ENCODE data around the gene SLC7A6. TPM values are rescaled to one million over a fixed set of nuclear protein-coding genes. Genes with fewer than 3 reads are reported as not detected.

The SLC7A6 gene
- total and polyA plus RNA-seq, 10 of the 15 experiments (the other 5 are each of a cell fraction or from before 2014, with no cell fraction given), result 8.2 to 60.4 (median 28.6) TPM

GRCh38 chr16:68237243-68238028 lies 26.9 kb upstream of the SLC7A6 start:
- Histone ChIP-seq H3K4me2 (ENCODE audit: control insufficient read depth, insufficient read depth) (peak overlapping the region; percentile 98), H3K9me3 (replicated peaks; ENCODE audit: control insufficient read depth, insufficient read depth, low read length) (no peaks in the 10 kb centered on the region), H3K4me3 (peak overlapping the region; percentile 62), H3K36me3 (ENCODE audit: control insufficient read depth in 2 of 2, insufficient read depth in 2 of 2, low read length in 1 of 2) (no peaks in the 10 kb centered on the region), H2AFZ (ENCODE audit: control insufficient read depth, low read depth, low read length) (peak overlapping the region; percentile 97), H3K9ac (ENCODE audit: control insufficient read depth, insufficient read depth, low read length) (peak overlapping the region; percentile 68), H3K79me2 (ENCODE audit: control insufficient read depth, insufficient read depth, low read length) (no peaks in the 10 kb centered on the region), H3K4me1 (ENCODE audit: control insufficient read depth, insufficient read depth, low read length) (peaks cover 11% of the 10 kb centered on the region), H4K20me1 (ENCODE audit: control insufficient read depth, insufficient read depth) (no peaks in the 10 kb centered on the region), H3K27me3 (replicated peaks in 1 of 2; ENCODE audit: control insufficient read depth in 2 of 2, insufficient read depth in 2 of 2, low read length in 1 of 2) (no peaks in the 10 kb centered on the region), H3K27ac (ENCODE audit: control insufficient read depth, insufficient read depth) (peak overlapping the region; percentile 14; the same call in 1 of the 2 replicates)
- peak; percentile 86 for DNase-seq (ENCODE audit: low read depth, low spot score)
- in situ Hi-C loops (cut with MboI), result no loop called here
- POLR2A ChIA-PET, result interaction anchor here (0.5 to 1.3 kb wide), 9 partner anchors 14 to 444 kb away, joined by 3 to 8 read pairs (median 3); partner anchors contain the start of genes DPEP2NB and NFATC3
- no TSS peak for BruUV-seq (replicated peaks)
- ATAC-seq, result peak; percentile 93
- 1% methylated on average over 61 of the region's 72 CpGs for WGBS (ENCODE audit: insufficient coverage, insufficient replicate concordance, low lambda C conversion rate, missing lambda C conversion rate)
- FAIRE-seq, result peak; percentile 98
- SMC1A ChIA-PET (ENCODE audit: uncharacterized antibody, unreplicated experiment), result interaction anchor here (1.0 to 3.2 kb wide), 4 partner anchors 10 to 152 kb away, joined by 3 to 18 read pairs (median 12); partner anchors contain the start of gene NFATC3
- CTCF ChIA-PET, result interaction anchor here (0.6 to 3.5 kb wide), 10 partner anchors 8 to 473 kb away, joined by 3 to 26 read pairs (median 4); partner anchors contain the start of gene PLA2G15
- intact Hi-C loops (cut with micrococcal nuclease; ENCODE audit: unreplicated experiment), result loop anchor here (1.0 kb wide), 1 partner anchor 91 kb away; no protein-coding TSS in a partner anchor
- RAD21 ChIA-PET (ENCODE audit: unreplicated experiment), result interaction anchor here (0.5 to 2.9 kb wide), 10 partner anchors 10 to 172 kb away, joined by 3 to 22 read pairs (median 3); partner anchors contain the start of genes NFATC3 and SLC7A6
- peak; percentile 61 for TF ChIP-seq SP1 (IDR thresholded peaks at IDR 0.05; ENCODE audit: low read depth, low read length)
- no peak for TF ChIP-seq BMI1 (IDR thresholded peaks at IDR 0.05; ENCODE audit: borderline replicate concordance)
- TF ChIP-seq STAT1 (conservative IDR thresholded peaks at IDR 0.05), result no peak
- peak; percentile 42; the same call in 1 of the 2 replicates for TF ChIP-seq TCF12 (IDR thresholded peaks at IDR 0.05; ENCODE audit: low read depth, low read length)
- peak; percentile 85 for TF ChIP-seq PBX3 (IDR thresholded peaks at IDR 0.05; ENCODE audit: insufficient replicate concordance, low read depth, low read length)
- TF ChIP-seq, protein P1, sequence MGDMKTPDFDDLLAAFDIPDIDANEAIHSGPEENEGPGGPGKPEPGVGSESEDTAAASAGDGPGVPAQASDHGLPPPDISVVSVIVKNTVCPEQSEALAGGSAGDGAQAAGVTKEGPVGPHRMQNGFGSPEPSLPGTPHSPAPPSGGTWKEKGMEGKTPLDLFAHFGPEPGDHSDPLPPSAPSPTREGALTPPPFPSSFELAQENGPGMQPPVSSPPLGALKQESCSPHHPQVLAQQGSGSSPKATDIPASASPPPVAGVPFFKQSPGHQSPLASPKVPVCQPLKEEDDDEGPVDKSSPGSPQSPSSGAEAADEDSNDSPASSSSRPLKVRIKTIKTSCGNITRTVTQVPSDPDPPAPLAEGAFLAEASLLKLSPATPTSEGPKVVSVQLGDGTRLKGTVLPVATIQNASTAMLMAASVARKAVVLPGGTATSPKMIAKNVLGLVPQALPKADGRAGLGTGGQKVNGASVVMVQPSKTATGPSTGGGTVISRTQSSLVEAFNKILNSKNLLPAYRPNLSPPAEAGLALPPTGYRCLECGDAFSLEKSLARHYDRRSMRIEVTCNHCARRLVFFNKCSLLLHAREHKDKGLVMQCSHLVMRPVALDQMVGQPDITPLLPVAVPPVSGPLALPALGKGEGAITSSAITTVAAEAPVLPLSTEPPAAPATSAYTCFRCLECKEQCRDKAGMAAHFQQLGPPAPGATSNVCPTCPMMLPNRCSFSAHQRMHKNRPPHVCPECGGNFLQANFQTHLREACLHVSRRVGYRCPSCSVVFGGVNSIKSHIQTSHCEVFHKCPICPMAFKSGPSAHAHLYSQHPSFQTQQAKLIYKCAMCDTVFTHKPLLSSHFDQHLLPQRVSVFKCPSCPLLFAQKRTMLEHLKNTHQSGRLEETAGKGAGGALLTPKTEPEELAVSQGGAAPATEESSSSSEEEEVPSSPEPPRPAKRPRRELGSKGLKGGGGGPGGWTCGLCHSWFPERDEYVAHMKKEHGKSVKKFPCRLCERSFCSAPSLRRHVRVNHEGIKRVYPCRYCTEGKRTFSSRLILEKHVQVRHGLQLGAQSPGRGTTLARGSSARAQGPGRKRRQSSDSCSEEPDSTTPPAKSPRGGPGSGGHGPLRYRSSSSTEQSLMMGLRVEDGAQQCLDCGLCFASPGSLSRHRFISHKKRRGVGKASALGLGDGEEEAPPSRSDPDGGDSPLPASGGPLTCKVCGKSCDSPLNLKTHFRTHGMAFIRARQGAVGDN (IDR thresholded peaks at IDR 0.05), result peak; percentile 73
- peak; percentile 12; the same call in 1 of the 2 replicates for TF ChIP-seq CREM (IDR thresholded peaks at IDR 0.05; ENCODE audit: low read depth)
- TF ChIP-seq TAF1 (IDR thresholded peaks at IDR 0.05; ENCODE audit: borderline replicate concordance, low read depth, low read length), result no peak; the same call in 1 of the 2 replicates
- no peak for TF ChIP-seq HDAC6 (IDR thresholded peaks at IDR 0.05; ENCODE audit: unreplicated experiment)
- TF ChIP-seq NKRF (conservative IDR thresholded peaks at IDR 0.05), result 0 out of 2 replicates have a peak, but pooled peaks have one; percentile 27
- TF ChIP-seq RELB (IDR thresholded peaks at IDR 0.05; ENCODE audit: low read depth), result peak; percentile 47; the same call in 1 of the 2 replicates
- TF ChIP-seq BCL11A (IDR thresholded peaks at IDR 0.05; ENCODE audit: low read depth, low read length), result no peak
- TF ChIP-seq EED (IDR thresholded peaks at IDR 0.05; ENCODE audit: low read depth), result peak; percentile 22

Measured in GM12878 (cell line).